Fibroblast of skin of back (primary cell): ENCODE data around the gene HPN. TPM values are rescaled to one million over a fixed set of nuclear protein-coding genes. Genes with fewer than 3 reads are reported as not detected.
"Not testable (repeated sequence)": the region's sequence is repeated elsewhere in the genome, so short reads cannot be mapped to it uniquely, and the experiment has no call there.

ENCODE experiments used
- DNase-seq: peaks from one replicate; pipeline ENCODE4 v3.0.0-alpha.2; 2013
- polyA plus RNA-seq, 2 experiments: library from polyadenylated mRNA; unstranded; fragments of 120-200 nt; gene quantifications; one replicate each; pipeline ENCODE4 v1.2.1, GENCODE V29; 2013; ENCODE audit not compliant: insufficient read length in 2 of 2

The HPN gene
- not detected for polyA plus RNA-seq (2013, experiment 1 of 2; ENCODE audit: insufficient read length)
- not detected for polyA plus RNA-seq (2013, experiment 2 of 2; ENCODE audit: insufficient read length)

- no peak for DNase-seq
Observed at GRCh38 chr19:35041548-35042055, at the start of gene HPN. TSS of gene HPN (plus strand) at chr19:35041721. CDS start at chr19:35042507, 786 bp downstream.

- DNase-seq, result not testable (repeated sequence)
Observed at GRCh38 chr19:34992582-34992981, 48.9 kb upstream of the HPN start.

- no peak for DNase-seq
Observed at GRCh38 chr19:34994286-34994642, 47.3 kb upstream of the HPN start.

DNA sequence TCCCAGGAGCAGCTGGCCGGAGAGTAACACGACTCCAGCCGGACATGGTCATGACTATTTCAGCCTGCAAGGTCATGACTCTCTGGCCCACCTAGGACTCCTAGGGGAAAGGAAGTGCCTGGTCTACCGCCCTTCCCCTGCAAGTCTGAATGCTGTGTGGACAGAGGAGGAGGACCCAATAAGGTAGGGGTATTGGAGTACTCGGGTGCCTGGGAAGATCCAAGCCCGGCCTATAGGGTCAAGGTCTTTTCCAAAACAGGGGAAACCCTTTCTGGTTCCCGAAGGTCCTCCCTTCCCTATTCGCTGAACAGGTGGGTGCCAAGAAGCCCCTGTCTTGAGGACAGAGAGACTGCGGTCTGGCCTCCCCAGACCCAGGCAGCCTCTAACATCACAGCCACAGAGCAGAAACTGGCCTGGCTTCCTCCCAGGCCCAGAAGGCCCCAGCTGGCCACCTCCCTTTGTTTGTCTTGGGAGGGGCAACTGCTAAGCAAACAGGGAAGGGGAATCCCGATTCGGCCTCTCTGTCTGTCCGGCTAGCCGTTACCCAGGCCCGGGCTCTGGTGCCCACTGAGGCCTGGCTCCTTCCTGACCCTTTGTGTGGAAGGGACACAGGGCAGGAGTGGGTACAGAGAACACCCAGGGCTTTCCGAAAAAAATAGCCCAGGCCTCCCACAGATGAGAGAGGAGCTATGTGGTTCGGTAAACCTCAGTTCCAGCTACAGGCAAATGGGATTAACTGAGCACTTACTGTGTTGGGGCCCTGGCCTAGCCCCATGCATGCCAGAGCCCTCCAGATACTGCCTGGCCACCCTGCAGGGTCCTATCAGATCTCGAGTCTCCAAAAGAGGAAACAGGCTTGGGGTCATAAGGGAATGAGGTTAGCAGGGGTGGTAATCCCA is 46.6 kb upstream of the HPN start:
- no peak for DNase-seq

GRCh38 chr19:34995551-34995950 is 46.0 kb upstream of the HPN start:
- DNase-seq, result no peak

DNA sequence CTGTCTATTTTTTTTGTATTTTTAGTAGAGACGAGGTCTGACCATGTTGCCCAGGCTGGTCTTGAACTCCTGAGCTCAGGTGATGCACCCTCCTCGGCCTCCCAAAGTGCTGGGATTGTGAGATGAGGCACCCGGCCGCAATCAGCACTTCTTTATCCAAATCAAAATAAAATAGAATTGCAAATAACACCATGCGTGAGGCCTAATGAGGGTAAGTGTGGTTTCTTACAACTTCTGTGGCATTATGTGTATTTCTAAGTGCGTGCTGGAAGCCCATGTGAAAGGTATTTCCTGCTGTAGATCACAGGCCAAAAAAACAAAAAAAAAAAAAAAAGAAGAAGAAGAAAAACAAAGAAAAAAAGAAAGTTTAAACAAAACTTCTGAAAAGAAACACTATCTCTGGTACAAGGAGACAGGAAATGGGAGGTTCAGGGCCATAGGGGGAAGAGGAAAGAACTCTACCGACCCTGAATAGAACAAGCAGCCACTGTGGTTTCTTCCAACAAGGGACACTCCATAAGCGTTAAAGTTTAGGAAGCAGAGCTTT is 44.4 kb upstream of the HPN start:
- DNase-seq, result no peak

DNA sequence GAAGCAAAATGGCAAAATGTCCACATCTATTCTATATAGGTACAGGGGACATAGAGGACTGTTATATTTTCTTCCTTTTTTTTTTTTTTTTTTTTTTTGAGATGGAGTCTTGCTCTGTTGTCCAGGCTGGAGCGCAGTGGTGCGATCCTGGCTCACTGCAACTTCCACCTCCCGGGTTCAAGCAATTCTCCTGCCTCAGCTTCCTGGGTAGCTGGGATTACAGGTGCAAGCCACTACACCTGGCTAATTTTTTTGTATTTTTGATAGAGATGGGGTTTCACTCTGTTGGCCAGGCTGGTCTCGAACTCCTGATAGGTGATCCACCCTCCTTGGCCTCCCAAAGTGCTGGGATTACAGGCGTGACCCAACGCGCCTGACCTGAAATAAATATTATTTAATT is 43.3 kb upstream of the HPN start:
- not testable (repeated sequence) for DNase-seq

- DNase-seq, result no peak
Observed at GRCh38 chr19:34998777-34999497, 42.6 kb upstream of the HPN start.

DNA sequence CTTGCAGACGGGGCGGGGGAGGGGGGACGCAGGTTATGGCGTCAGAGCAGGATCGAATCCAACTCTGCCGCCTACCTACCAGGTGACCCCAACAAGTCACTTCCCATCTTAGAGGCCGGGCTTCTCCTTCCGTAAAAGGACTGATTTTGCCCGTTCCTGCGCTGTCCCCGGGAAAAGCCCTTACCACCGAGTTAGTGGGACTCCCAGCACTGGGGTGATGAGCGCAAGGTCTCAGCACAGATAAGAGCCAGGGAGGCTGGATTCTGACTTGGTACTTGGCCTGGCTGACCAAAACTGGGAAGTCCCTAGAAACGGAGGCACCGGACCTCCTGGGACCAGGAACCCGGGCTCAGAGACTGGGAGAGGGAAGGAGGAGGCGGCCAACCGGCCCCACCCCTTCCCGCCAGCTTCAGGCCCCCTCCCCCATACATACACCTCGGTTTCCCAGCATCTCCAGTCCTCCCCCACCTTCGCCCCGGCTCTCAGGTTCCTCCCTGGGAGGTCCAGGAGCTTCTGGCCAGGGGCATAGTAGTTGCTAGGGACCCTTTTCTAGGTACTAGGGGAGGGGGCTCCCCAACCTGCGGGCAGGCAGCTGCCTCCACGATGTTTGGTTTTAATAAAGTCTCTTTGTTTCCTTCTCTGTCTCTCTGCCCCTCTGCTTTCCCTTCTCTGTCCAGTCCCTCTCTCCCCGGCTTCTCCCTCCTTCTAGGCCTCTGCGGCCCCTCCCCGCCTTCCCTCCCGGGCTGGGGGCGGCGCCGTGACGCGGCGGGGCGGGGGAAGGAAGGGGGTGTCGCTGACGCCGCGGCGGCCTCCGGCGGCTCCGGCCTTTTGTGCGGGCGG is 41.8 kb upstream of the HPN start, which contains the start of gene GRAMD1A:
TSS of gene GRAMD1A (plus strand) at position 826 of the 840 bp plus-strand sequence. CDS start 156 bp downstream, outside the sequence.
- peak; percentile 90 for DNase-seq

GRCh38 chr19:35000338-35000646 is 41.2 kb upstream of the HPN start:
- DNase-seq, result no peak

- peak; percentile 32 for DNase-seq
Observed at GRCh38 chr19:35000647-35001501, 40.6 kb upstream of the HPN start.

DNA sequence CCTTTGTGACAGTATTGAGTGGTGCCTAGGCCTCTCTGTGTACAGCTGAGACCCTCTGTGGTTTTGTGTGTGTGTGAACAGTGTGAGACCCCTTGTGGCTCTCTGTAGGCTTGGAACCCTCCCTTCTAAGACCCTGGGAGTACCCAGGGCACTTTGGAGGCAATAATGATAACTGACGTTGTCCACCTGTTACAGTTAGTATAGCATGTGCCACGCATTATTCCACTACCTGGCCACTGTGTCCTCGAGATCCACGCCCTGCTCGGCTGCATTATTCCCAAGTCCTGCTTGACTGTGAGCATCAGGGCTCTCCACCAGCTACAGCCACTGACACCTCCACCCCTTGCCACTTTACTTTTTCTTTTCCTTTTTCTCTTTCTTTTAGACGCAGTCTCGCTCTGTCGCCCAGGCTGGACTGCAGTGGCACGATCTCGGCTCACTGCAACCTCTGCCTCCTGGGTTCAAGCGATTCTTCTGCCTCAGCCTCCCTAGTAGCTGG is 39.4 kb upstream of the HPN start:
- no peak for DNase-seq

GRCh38 chr19:35004517-35005255 is 36.8 kb upstream of the HPN start:
- no peak for DNase-seq

- no peak for DNase-seq
Observed at GRCh38 chr19:35005256-35005977, 36.1 kb upstream of the HPN start.

DNA sequence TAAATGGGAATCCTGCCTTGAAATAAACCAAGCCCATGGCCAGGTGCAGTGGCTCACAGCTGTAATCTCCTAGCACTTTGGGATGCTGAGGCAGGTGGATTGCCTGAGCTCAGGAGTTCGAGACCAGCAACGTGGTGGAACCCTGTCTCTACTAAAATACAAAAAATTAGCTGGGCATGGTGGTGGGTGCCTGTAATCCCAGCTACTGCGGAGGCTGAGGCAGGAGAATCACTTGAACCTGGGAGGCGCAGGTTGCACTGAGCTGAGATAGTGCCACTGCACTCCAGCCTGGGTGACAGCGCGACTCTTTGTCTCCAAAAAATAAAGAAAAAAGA is 35.5 kb upstream of the HPN start:
- not testable (repeated sequence) for DNase-seq

- peak; percentile 77 for DNase-seq
Observed at GRCh38 chr19:35006342-35006998, 35.1 kb upstream of the HPN start.

- no peak for DNase-seq
Observed at GRCh38 chr19:35006999-35007365, 34.5 kb upstream of the HPN start.

DNA sequence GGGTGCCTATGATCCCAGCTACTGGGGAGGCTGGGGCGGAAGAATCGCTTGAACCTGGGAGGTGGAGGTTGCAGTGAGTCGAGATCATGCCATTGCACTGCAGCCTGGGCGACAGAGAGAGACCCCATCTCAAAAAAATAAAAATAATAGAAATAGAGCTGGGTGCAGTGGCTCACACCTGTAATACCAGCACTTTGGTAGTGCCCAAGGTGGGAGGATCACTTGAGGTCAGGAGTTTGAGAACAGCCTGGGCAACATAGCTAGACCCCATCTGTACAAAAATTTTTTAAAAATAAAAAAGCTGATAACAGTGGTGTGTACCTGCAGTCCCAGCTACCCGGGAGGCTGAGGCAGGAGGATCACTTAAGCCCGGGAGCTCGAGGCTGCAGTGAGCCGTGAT is 34.1 kb upstream of the HPN start:
- DNase-seq, result not testable (repeated sequence)

DNA sequence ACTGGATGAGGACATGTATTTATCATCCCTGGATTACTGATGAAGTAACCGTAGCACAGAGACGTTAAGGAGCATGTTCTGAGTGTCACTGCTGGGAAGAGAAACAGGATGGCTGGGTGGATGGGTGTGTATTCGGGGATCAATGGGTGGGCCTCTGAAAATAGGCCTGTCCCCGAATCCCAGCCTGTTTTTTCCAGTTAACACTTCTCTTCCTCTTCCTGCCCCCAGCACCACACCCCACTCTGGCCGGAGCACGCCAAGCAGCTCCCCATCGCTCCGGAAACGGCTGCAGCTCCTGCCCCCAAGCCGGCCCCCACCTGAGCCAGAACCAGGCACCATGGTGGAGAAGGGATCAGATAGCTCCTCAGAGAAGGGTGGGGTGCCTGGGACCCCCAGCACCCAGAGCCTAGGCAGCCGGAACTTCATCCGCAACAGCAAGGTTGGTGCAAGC is 32.6 kb upstream of the HPN start:
- DNase-seq, result no peak
